ENCODE data around the gene SNX4.

Gene SNX4

DNA sequence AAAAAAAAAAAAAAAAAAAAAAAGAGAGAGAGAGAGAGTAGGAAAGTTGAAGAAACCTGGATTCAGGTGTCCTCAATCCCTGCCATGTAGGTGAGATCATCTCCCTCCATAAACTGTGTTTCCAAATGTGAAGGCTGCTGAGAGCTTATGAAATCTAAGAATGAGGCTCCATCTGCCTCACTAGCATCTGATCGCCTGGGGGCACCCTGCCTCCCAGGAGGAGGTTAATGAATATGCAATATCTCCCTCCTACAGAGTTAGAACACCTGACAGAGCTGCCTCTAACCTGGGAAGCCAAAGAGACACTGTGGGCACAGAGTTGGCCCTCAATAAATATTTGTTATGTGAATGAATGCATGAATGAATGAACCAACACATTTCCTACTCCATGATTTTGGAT is 121.0 kb downstream of the SNX4 start:
- no peak for DNase-seq
